Measurements from ENCODE around the gene SDF4.

DNA sequence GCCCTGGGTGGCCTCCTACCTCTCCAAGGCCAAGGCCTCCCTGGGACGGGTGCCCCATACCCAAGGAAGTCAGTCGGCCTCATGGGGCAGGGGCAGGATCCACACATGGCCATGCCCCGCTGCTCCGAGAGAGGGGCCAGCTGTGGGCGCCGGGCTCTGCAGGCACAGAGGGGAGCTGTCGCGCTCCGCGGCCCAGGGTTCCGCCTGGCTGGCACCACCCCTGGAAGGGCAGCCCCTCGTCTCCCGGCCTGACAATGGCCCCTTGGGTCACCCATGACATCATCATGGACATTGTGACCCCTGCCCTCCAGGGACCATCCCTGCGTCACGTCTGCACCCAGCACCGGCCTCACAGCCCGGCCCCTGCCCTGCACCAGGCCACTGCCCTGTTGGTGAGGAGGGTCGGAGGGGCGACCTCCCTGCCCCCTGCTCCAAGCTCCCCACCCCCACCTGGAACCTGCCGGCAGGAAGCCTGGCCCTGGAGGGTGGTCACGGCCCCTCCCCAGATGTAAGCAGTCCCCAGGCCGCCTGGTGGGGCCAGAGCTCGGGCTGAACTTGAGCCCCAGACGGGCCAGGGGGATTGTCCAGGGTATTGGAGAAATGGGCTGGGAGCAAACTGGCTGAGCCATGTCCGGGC is 52.3 kb downstream of the SDF4 start:
- TF ChIP-seq, protein P1, sequence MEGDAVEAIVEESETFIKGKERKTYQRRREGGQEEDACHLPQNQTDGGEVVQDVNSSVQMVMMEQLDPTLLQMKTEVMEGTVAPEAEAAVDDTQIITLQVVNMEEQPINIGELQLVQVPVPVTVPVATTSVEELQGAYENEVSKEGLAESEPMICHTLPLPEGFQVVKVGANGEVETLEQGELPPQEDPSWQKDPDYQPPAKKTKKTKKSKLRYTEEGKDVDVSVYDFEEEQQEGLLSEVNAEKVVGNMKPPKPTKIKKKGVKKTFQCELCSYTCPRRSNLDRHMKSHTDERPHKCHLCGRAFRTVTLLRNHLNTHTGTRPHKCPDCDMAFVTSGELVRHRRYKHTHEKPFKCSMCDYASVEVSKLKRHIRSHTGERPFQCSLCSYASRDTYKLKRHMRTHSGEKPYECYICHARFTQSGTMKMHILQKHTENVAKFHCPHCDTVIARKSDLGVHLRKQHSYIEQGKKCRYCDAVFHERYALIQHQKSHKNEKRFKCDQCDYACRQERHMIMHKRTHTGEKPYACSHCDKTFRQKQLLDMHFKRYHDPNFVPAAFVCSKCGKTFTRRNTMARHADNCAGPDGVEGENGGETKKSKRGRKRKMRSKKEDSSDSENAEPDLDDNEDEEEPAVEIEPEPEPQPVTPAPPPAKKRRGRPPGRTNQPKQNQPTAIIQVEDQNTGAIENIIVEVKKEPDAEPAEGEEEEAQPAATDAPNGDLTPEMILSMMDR (IDR thresholded peaks at IDR 0.05), result no peak
- no peak for TF ChIP-seq EZH2 (IDR thresholded peaks at IDR 0.05; ENCODE audit: borderline replicate concordance, insufficient read depth, low read depth, low read length, poor library complexity, severe bottlenecking)

Measured in B cell (primary cell).